HepG2 (cell line): ENCODE results near the gene STK32C. TPM values are rescaled to one million over a fixed set of nuclear protein-coding genes. Genes with fewer than 3 reads are reported as not detected.

Source experiments
- HNF4A ChIP-seq: sonication (generic); formaldehyde crosslinking; IDR thresholded peaks from 2 replicates; pipeline ENCODE4 v1.4.0; 2020; ENCODE audit warnings: missing genetic modification reagents
- NR2F2 ChIP-seq: IDR thresholded peaks from 2 replicates; pipeline ENCODE4 v1.6.1; 2012; ENCODE audit warnings: low read depth, inconsistent platforms, borderline replicate concordance
- PHF5A ChIP-seq: IDR thresholded peaks from one replicate; pipeline ENCODE4 v1.6.1; 2018; ENCODE audit warnings: low read depth, missing genetic modification reagents; ENCODE audit not compliant: unreplicated experiment
- RXRB ChIP-seq: IDR thresholded peaks from 2 replicates; pipeline ENCODE4 v1.6.1; 2016; ENCODE audit warnings: borderline replicate concordance, missing genetic modification reagents, missing compliant biosample characterization
- SNRNP70 ChIP-seq: fragments of 200-400 bp; formaldehyde crosslinking; IDR thresholded peaks from 2 replicates; pipeline ENCODE4 v1.6.1; 2017; ENCODE audit warnings: mild to moderate bottlenecking, low read depth, low read length, moderate library complexity
- SYNCRIP ChIP-seq: fragments of 200-400 bp; formaldehyde crosslinking; IDR thresholded peaks from 2 replicates; pipeline ENCODE4 v1.6.1; 2018; ENCODE audit warnings: mild to moderate bottlenecking, low read depth, low read length; ENCODE audit not compliant: insufficient read depth
- ZMYM3 ChIP-seq: sonication (generic); formaldehyde crosslinking; IDR thresholded peaks from 2 replicates; pipeline ENCODE4 v1.5.1; 2020; ENCODE audit warnings: mild to moderate bottlenecking, missing genetic modification reagents
- ZMYM4 ChIP-seq: sonication (generic); formaldehyde crosslinking; IDR thresholded peaks from 2 replicates; pipeline ENCODE4 v1.8.1; 2023; ENCODE audit warnings: mild to moderate bottlenecking, missing genetic modification reagents
- polyA plus RNA-seq, 8 experiments: library from polyadenylated mRNA; depleted of rRNA in 3 of 8; stranded (reverse) in 7 of 8; unstranded in 1 of 8; fragments of >200 nt; fragmentation: Illumina TruSeq in 4 of 8; extraction: Trizol in 4 of 8; gene quantifications; 2 replicates each; pipeline versions ENCODE4 v1.2.1 to v1.2.3, GENCODE V29; 2011 to 2016; ENCODE audit warnings: low read depth in 4 of 8, missing spikeins in 1 of 8, mixed read lengths in 1 of 8; ENCODE audit not compliant: insufficient read depth in 1 of 8
- total RNA-seq, 5 experiments: library from RNA; depleted of rRNA; stranded (reverse); fragments of >200 nt; fragmentation: Illumina TruSeq; extraction: Trizol; gene quantifications; 2 replicates each; pipeline ENCODE4 v1.2.3, GENCODE V29; 2016; ENCODE audit warnings: low read depth in 1 of 5
- TF ChIP-seq, protein P1 (sequence below): sonication (generic); formaldehyde crosslinking; IDR thresholded peaks from 2 replicates; pipeline ENCODE4 v1.4.0; 2020; ENCODE audit warnings: missing genetic modification reagents
- TF ChIP-seq, protein P2 (sequence below): sonication (generic); formaldehyde crosslinking; IDR thresholded peaks from one replicate; pipeline ENCODE4 v1.5.1; 2020; ENCODE audit warnings: mild to moderate bottlenecking, missing genetic modification reagents; ENCODE audit errors: not compliant biosample characterization
- TF ChIP-seq, protein P3 (sequence below): sonication (generic); formaldehyde crosslinking; conservative IDR thresholded peaks from 2 replicates; pipeline ENCODE4 v1.8.0; 2022; ENCODE audit warnings: mild to moderate bottlenecking, moderate library complexity, missing genetic modification reagents
- TF ChIP-seq, protein P4 (sequence below): sonication (generic); formaldehyde crosslinking; IDR thresholded peaks from 2 replicates; pipeline ENCODE4 v1.9.0; 2021; ENCODE audit warnings: missing genetic modification reagents, borderline replicate concordance
- TF ChIP-seq, protein P5 (sequence below): sonication (generic); formaldehyde crosslinking; IDR thresholded peaks from 2 replicates; pipeline ENCODE4 v1.4.0; 2020; ENCODE audit warnings: missing genetic modification reagents

The STK32C gene
- total and polyA plus RNA-seq, 2 of the 13 experiments (the other 11 are each of a cell fraction or from before 2014, with no cell fraction given) = 10.9 to 19.4 TPM

DNA sequence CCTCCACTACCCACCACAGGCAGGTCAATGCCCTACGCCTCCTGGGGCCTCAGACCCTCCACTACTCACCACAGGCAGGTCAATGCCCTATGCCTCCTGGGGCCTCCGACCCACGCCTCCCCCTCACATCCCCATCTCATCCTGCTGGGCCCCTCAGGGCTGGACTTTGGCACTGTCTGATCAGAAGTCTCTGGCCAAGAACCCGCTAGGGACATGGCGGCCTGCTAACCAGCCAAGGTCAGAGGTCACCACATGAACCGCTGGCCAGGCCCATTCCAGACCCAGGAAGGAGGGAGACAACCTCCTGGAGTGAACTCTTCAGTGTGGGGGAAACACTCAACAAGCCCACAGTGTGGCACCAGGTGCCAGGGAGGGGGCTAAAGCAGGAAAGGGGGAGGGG, 55.8 kb downstream of the STK32C start (continued):
- TF ChIP-seq, protein P1, sequence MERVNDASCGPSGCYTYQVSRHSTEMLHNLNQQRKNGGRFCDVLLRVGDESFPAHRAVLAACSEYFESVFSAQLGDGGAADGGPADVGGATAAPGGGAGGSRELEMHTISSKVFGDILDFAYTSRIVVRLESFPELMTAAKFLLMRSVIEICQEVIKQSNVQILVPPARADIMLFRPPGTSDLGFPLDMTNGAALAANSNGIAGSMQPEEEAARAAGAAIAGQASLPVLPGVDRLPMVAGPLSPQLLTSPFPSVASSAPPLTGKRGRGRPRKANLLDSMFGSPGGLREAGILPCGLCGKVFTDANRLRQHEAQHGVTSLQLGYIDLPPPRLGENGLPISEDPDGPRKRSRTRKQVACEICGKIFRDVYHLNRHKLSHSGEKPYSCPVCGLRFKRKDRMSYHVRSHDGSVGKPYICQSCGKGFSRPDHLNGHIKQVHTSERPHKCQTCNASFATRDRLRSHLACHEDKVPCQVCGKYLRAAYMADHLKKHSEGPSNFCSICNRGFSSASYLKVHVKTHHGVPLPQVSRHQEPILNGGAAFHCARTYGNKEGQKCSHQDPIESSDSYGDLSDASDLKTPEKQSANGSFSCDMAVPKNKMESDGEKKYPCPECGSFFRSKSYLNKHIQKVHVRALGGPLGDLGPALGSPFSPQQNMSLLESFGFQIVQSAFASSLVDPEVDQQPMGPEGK (CRISPR knock-in tag) = peak; percentile 81
- TF ChIP-seq, protein P2, sequence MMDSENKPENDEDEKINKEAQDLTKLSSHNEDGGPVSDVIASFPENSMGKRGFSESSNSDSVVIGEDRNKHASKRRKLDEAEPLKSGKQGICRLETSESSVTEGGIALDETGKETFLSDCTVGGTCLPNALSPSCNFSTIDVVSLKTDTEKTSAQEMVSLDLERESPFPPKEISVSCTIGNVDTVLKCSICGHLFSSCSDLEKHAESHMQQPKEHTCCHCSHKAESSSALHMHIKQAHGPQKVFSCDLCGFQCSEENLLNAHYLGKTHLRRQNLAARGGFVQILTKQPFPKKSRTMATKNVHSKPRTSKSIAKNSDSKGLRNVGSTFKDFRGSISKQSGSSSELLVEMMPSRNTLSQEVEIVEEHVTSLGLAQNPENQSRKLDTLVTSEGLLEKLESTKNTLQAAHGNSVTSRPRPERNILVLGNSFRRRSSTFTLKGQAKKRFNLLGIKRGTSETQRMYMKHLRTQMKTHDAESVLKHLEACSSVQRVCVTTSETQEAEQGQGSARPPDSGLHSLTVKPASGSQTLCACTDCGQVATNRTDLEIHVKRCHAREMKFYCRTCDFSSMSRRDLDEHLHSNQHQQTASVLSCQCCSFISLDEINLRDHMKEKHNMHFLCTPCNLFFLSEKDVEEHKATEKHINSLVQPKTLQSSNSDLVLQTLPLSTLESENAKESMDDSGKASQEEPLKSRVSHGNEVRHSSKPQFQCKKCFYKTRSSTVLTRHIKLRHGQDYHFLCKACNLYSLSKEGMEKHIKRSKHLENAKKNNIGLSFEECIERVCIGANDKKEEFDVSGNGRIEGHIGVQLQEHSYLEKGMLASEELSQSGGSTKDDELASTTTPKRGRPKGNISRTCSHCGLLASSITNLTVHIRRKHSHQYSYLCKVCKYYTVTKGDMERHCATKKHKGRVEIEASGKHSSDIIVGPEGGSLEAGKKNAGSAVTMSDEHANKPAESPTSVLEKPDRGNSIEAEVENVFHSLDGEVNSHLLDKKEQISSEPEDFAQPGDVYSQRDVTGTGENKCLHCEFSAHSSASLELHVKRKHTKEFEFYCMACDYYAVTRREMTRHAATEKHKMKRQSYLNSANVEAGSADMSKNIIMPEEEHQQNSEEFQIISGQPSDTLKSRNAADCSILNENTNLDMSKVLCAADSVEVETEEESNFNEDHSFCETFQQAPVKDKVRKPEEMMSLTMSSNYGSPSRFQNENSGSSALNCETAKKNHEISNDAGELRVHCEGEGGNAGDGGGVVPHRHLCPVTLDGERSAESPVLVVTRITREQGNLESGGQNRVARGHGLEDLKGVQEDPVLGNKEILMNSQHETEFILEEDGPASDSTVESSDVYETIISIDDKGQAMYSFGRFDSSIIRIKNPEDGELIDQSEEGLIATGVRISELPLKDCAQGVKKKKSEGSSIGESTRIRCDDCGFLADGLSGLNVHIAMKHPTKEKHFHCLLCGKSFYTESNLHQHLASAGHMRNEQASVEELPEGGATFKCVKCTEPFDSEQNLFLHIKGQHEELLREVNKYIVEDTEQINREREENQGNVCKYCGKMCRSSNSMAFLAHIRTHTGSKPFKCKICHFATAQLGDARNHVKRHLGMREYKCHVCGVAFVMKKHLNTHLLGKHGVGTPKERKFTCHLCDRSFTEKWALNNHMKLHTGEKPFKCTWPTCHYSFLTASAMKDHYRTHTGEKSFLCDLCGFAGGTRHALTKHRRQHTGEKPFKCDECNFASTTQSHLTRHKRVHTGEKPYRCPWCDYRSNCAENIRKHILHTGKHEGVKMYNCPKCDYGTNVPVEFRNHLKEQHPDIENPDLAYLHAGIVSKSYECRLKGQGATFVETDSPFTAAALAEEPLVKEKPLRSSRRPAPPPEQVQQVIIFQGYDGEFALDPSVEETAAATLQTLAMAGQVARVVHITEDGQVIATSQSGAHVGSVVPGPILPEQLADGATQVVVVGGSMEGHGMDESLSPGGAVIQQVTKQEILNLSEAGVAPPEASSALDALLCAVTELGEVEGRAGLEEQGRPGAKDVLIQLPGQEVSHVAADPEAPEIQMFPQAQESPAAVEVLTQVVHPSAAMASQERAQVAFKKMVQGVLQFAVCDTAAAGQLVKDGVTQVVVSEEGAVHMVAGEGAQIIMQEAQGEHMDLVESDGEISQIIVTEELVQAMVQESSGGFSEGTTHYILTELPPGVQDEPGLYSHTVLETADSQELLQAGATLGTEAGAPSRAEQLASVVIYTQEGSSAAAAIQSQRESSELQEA (CRISPR knock-in tag) = no peak
- TF ChIP-seq SNRNP70 (no peak), PHF5A (CRISPR knock-in tag) (no peak), SYNCRIP (no peak), HNF4A (CRISPR knock-in tag) (peak; percentile 93), NR2F2 (peak; percentile 80), RXRB (peak; percentile 88), ZMYM3 (peak; percentile 62), ZMYM4 (no peak)
- TF ChIP-seq, protein P3, sequence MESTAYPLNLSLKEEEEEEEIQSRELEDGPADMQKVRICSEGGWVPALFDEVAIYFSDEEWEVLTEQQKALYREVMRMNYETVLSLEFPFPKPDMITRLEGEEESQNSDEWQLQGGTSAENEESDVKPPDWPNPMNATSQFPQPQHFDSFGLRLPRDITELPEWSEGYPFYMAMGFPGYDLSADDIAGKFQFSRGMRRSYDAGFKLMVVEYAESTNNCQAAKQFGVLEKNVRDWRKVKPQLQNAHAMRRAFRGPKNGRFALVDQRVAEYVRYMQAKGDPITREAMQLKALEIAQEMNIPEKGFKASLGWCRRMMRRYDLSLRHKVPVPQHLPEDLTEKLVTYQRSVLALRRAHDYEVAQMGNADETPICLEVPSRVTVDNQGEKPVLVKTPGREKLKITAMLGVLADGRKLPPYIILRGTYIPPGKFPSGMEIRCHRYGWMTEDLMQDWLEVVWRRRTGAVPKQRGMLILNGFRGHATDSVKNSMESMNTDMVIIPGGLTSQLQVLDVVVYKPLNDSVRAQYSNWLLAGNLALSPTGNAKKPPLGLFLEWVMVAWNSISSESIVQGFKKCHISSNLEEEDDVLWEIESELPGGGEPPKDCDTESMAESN (CRISPR knock-in tag) = 0 out of 2 replicates have a peak, but pooled peaks have one; percentile 28
- TF ChIP-seq, protein P4, sequence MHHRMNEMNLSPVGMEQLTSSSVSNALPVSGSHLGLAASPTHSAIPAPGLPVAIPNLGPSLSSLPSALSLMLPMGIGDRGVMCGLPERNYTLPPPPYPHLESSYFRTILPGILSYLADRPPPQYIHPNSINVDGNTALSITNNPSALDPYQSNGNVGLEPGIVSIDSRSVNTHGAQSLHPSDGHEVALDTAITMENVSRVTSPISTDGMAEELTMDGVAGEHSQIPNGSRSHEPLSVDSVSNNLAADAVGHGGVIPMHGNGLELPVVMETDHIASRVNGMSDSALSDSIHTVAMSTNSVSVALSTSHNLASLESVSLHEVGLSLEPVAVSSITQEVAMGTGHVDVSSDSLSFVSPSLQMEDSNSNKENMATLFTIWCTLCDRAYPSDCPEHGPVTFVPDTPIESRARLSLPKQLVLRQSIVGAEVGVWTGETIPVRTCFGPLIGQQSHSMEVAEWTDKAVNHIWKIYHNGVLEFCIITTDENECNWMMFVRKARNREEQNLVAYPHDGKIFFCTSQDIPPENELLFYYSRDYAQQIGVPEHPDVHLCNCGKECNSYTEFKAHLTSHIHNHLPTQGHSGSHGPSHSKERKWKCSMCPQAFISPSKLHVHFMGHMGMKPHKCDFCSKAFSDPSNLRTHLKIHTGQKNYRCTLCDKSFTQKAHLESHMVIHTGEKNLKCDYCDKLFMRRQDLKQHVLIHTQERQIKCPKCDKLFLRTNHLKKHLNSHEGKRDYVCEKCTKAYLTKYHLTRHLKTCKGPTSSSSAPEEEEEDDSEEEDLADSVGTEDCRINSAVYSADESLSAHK (CRISPR knock-in tag) = no peak
- TF ChIP-seq, protein P5, sequence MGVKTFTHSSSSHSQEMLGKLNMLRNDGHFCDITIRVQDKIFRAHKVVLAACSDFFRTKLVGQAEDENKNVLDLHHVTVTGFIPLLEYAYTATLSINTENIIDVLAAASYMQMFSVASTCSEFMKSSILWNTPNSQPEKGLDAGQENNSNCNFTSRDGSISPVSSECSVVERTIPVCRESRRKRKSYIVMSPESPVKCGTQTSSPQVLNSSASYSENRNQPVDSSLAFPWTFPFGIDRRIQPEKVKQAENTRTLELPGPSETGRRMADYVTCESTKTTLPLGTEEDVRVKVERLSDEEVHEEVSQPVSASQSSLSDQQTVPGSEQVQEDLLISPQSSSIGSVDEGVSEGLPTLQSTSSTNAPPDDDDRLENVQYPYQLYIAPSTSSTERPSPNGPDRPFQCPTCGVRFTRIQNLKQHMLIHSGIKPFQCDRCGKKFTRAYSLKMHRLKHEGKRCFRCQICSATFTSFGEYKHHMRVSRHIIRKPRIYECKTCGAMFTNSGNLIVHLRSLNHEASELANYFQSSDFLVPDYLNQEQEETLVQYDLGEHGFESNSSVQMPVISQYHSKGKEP (CRISPR knock-in tag) = no peak
